Inflammatory macrophage (primary cell): ENCODE measurements around the gene EPS8L2.
"Not testable (repeated sequence)": the region's sequence is repeated elsewhere in the genome, so short reads cannot be mapped to it uniquely, and the experiment has no call there.

Experiments
- DNase-seq, 2 donors: peaks; one replicate each; pipeline ENCODE4 v3.0.0-alpha.2; 2020 to 2022

The EPS8L2 gene

GRCh38 chr11:690244-690643 lies 15.8 kb upstream of the EPS8L2 start:
- DNase-seq: not testable (repeated sequence)

- DNase-seq: no peak
Observed at GRCh38 chr11:690738-691633, 15.0 kb upstream of the EPS8L2 start.

GRCh38 chr11:691710-692590 lies 14.1 kb upstream of the EPS8L2 start:
- DNase-seq: no peak

- DNase-seq: no peak
Observed at GRCh38 chr11:692824-693414, 13.1 kb upstream of the EPS8L2 start.

- DNase-seq: peak; percentile 16 to 27
Observed at GRCh38 chr11:693415-693831, 12.6 kb upstream of the EPS8L2 start.

GRCh38 chr11:693887-694562 lies 12.0 kb upstream of the EPS8L2 start:
- DNase-seq: no peak

GRCh38 chr11:694563-695287 lies 11.3 kb upstream of the EPS8L2 start, which contains the start of gene DEAF1:
Gene DEAF1, minus strand, starts transcription at chr11:695222. Its CDS starts 175 bp downstream, at chr11:695047.
- DNase-seq: peak; percentile 99

GRCh38 chr11:695288-695537 lies 10.8 kb upstream of the EPS8L2 start:
- no peak for DNase-seq

- DNase-seq: peak; percentile 99 to 100
Observed at GRCh38 chr11:695538-696248, 10.3 kb upstream of the EPS8L2 start, which contains the start of gene TMEM80. Gene TMEM80, plus strand, starts transcription at chr11:695816. Its CDS starts 12 bp downstream, at chr11:695828.

GRCh38 chr11:696955-697491 lies 9.0 kb upstream of the EPS8L2 start:
- peak; percentile 79 to 87 for DNase-seq

GRCh38 chr11:697811-698311 lies 8.2 kb upstream of the EPS8L2 start:
- peak in 1 of 2 donors; percentile 20 for DNase-seq

GRCh38 chr11:698493-699115 lies 7.4 kb upstream of the EPS8L2 start:
- DNase-seq: no peak

- no peak for DNase-seq
Observed at GRCh38 chr11:699116-699508, 6.9 kb upstream of the EPS8L2 start.

GRCh38 chr11:699753-700152 lies 6.3 kb upstream of the EPS8L2 start:
- DNase-seq: no peak

GRCh38 chr11:701741-702461 lies 4.1 kb upstream of the EPS8L2 start:
- DNase-seq: no peak

- DNase-seq: peak; percentile 45 to 64
Observed at GRCh38 chr11:702462-703461, 3.3 kb upstream of the EPS8L2 start.

GRCh38 chr11:703506-703905 lies 2.5 kb upstream of the EPS8L2 start:
- no peak for DNase-seq

- DNase-seq: no peak
Observed at GRCh38 chr11:704228-704674, 1.8 kb upstream of the EPS8L2 start.
